ENCODE results near the gene ARHGEF1.

DNA sequence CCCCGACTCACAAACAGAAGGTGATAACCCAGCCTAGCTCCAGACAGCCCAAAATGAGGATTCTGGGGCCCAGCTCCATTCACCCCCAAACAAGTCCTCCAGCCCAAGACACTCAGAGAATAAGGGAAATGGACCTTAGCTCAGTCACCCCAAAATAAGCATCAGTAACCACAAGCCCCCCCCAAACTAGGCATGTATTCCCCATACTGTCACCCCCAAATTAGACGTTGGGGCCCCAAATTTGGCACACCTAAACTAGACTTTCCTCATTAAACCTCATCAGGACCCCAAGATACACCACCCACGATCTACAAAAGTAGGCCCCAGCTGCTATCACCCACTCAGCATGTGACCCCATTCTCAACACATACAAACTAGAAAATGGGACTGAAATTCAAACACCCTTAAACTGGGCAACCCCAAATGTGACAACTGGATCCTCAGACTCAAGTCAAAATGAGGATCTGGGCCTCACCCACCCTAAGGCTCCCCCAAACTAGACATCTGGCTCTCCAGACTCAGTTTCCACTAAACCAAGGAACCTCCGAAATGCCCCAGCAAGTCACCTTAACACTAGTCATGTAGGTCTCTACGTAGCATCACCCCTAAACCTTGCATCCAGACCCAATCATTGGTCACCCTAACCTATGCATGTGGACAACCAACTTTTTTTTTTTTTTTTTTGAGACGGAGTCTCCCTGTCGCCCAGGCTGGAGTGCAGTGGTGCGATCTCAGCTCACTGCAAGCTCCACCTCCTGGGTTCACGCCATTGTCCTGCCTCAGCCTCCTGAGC, 58.6 kb downstream of the ARHGEF1 start:
- TF ChIP-seq, protein P1, sequence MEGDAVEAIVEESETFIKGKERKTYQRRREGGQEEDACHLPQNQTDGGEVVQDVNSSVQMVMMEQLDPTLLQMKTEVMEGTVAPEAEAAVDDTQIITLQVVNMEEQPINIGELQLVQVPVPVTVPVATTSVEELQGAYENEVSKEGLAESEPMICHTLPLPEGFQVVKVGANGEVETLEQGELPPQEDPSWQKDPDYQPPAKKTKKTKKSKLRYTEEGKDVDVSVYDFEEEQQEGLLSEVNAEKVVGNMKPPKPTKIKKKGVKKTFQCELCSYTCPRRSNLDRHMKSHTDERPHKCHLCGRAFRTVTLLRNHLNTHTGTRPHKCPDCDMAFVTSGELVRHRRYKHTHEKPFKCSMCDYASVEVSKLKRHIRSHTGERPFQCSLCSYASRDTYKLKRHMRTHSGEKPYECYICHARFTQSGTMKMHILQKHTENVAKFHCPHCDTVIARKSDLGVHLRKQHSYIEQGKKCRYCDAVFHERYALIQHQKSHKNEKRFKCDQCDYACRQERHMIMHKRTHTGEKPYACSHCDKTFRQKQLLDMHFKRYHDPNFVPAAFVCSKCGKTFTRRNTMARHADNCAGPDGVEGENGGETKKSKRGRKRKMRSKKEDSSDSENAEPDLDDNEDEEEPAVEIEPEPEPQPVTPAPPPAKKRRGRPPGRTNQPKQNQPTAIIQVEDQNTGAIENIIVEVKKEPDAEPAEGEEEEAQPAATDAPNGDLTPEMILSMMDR (IDR thresholded peaks at IDR 0.05; ENCODE audit: low read depth, low read length): no peak
- TF ChIP-seq, protein P2, sequence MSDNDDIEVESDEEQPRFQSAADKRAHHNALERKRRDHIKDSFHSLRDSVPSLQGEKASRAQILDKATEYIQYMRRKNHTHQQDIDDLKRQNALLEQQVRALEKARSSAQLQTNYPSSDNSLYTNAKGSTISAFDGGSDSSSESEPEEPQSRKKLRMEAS (IDR thresholded peaks at IDR 0.05; ENCODE audit: low read depth, low read length): no peak
- no peak for TF ChIP-seq POLR2A (IDR thresholded peaks at IDR 0.05; ENCODE audit: extremely low read depth, insufficient read length)
- TF ChIP-seq MYC (IDR thresholded peaks at IDR 0.05; ENCODE audit: low read depth, low read length): no peak
